H1 (cell line): ENCODE data around the gene PCTP. TPM values are rescaled to one million over a fixed set of nuclear protein-coding genes. Genes with fewer than 3 reads are reported as not detected.

ENCODE experiments used
- CHD1 ChIP-seq: IDR thresholded peaks from 2 replicates; pipeline ENCODE4 v1.6.1; 2012; ENCODE audit warnings: low read depth, low read length, improper control_type of control experiment
- CTCF ChIP-seq, 3 experiments: IDR thresholded peaks; 1 replicate in 2 of 3; 2 replicates in 1 of 3; pipeline versions ENCODE4 v1.5.1 to v1.6.1; 2011; ENCODE audit warnings: low read length in 3 of 3, mild to moderate bottlenecking in 3 of 3, inconsistent platforms in 2 of 3, low read depth in 1 of 3, moderate library complexity in 1 of 3; ENCODE audit not compliant: insufficient read depth in 1 of 3; ENCODE audit errors: control extremely low read depth in 1 of 3
- PHF8 ChIP-seq: fragments of 200-600 bp; sonication (generic); conservative IDR thresholded peaks from 2 replicates; pipeline ENCODE4 v1.7.1; 2012; ENCODE audit warnings: low read depth, mild to moderate bottlenecking, inconsistent platforms, low read length, moderate library complexity
- polyA plus RNA-seq, 7 experiments: library from polyadenylated mRNA; depleted of rRNA in 3 of 7; stranded (reverse) in 5 of 7; unstranded in 2 of 7; fragments of >200 nt in 5 of 7; fragments of 200-250 nt in 2 of 7; gene quantifications; 1 replicate in 5 of 7; 2 replicates in 1 of 7; 4 replicates in 1 of 7; pipeline versions ENCODE4 v1.2.1 to v1.2.3, GENCODE V29; 2011 to 2013; ENCODE audit warnings: missing spikeins in 2 of 7, mixed read lengths in 2 of 7
- total RNA-seq: library from RNA; stranded (reverse); fragmentation: NEBNext Ultra II Directional; extraction: Animal tissue kit (Norgen Biotek cat#: 25700); gene quantifications from 2 replicates; pipeline ENCODE4 v1.2.1, GENCODE V29; 2021

Gene PCTP
- total and polyA plus RNA-seq, 2 of the 8 experiments (the other 6 are each of a cell fraction or from before 2014, with no cell fraction given), result 14.1 to 14.6 TPM

GRCh38 chr17:55818026-55818425 lies 67.2 kb downstream of the PCTP start (continued):
- no peak for TF ChIP-seq CHD1
- TF ChIP-seq PHF8, result no peak
- no peak for TF ChIP-seq CTCF (IDR thresholded peaks at IDR 0.05; ENCODE audit: control extremely low read depth in 1 of 3, insufficient read depth in 1 of 3, low read depth in 1 of 3, low read length in 3 of 3)
